ENCODE measurements around the gene MC5R.
"Not testable (repeated sequence)": the region's sequence is repeated elsewhere in the genome, so short reads cannot be mapped to it uniquely, and the experiment has no call there.

MC5R gene

DNA sequence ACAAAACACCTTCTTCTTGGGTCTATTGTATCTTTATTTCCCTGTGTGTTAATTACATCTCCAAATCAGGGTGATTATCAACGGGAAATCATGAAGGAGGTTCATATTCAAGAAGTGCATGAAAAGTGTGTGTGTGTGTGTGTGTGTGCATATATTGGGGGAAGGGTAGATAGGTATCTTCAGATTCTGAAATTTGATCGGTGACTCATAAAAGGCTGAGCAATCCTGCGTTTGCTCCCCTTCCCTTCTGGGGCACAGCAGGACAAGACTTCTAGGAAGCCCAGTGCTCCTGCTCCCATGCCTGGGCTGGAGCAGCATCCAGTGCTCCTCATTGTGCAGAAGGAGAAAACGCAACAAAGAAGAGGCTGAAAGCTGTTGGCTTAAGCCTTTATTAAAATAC lies 25.8 kb downstream of the MC5R start:
- DNase-seq (ENCODE audit: low spot score), result no peak

DNA sequence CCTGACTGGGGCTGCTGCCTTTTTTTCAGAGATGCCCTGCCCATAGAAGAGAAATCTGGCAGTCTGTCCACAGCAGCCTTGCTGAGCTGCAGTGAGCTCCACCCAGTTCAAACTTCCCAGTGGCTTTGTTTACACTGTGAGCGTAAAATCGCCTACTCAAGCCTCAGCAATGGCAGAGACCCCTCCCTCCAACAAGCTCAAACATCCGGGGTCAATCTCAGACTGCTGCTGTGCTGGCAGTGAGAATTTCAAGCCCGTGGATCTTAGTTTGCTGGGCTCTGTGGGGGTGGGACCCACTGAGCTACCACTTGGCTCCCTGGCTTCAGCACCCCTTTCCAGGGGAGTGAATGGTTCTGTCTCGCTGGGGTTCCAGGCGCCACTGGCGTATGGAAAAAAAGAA lies 38.9 kb downstream of the MC5R start:
- not testable (repeated sequence) for DNase-seq (ENCODE audit: low spot score)

DNA sequence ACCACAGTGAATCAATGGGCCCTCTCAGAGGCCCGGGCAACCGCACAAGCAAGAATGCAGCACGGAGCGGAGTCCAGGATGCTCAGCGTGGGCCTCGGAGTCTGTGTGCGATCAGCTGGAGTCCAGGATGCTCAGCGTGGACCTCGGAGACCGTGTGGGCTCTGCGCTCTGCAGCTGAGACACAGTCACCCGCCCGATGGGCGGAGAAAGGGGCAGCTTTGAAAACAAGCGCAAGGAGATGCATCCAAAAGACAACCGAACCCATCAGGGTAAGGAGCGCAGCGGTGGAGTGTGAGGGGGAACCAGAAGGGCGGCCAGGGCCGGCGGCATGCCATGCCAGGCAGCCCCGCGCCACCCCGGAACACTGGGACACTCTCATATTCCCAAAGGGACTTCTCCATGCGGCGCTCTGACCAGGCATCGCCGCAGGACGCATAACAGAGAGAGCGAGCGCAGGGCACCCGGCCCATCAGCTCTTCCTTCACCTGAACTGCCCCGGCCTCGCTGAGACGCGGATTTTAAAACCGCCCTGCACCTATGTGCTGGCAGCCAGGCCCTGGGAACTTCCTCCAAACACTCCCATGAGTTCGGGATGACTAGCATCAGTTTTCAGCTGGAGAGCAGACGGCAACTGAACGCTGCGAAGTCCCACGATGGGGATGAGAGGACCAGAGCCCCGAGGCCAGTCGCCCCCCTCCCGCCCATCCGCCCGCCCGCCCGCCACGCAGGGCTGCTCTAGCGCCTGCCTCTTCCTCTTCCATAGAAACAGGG lies 44.7 kb downstream of the MC5R start:
- DNase-seq (ENCODE audit: low spot score), result no peak

DNA sequence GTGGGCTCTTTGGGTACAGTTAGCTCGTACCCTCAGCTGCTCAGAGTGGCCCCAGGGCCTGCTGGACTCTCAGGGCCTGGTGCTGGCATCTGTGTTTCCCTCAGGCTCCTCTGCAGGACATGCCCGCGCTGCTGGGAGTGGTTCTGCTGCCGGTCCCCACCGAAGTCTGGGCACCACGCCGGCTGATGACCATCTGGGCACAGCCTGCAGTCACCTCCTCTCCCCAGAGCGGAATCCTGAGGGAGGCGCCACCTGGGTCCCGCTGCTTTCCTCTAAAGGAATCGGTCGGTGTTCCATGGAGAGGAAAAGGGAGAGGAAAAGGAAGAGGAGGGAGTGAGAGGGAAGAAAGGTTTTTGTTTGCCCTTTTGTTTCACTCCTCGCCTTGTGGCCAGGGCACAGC lies 47.8 kb downstream of the MC5R start:
- no peak for DNase-seq (ENCODE audit: low spot score)

DNA sequence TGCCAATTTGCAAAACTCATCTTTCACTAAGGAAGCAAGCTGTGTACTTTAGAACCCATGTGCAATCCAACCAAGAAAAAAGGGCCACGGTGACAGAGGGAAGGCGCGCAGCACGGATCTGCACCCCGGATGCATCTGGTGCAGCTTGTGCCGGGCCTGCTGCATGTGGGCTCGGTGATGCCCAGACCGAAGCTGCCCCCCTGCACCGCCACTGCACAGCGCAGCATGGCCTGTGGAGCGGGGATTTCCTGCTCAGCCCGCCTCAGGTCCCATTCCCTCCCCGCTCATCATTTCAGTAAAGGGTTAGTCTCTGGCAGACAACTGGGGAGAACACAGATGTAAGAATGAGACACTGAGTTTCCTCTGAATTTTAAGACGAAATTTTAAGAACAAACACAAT lies 48.4 kb downstream of the MC5R start:
- DNase-seq (ENCODE audit: low spot score), result no peak

DNA sequence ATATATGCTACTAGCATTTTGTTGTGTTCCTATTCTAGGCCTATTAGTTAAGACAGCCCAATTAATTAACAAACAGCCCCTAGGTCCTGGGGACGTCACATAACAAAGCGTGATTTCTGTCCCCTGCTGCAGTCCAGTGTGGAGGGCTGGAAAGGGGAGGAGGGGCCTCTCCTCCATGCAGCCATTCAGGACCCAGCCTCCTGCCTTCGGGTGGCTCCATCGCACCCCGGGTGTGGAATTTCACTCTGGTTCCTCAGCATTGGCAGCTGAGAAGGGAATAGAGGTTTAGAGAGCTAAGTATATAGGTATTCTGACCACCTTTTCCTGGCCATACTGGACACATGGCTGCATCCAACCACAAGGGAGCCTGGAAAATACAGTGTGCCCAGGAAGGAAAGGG lies 49.0 kb downstream of the MC5R start:
- DNase-seq (ENCODE audit: low spot score), result no peak

DNA sequence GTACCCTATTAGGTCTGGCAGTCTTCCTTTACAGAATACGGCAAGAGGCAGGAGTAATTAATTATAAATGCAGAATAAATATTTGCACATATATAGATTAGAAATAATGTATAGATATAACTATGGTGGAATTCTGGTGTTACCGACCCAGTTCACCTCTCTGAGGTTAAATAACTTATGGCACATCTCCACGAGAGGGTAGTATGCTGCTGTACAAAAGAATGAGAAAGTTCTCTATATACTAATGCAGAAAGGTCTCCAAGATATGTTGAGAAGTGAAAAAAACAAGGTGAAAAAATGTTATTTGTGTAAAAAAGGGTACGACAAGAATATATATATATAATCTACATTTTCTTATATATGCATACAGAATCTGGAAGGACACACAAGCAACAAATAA lies 50.6 kb downstream of the MC5R start:
- no peak for DNase-seq (ENCODE audit: low spot score)

Data from kidney tubule cell (primary cell).